K562 (cell line): ENCODE data around the gene PPP2R1A. TPM values are rescaled to one million over a fixed set of nuclear protein-coding genes. Genes with fewer than 3 reads are reported as not detected.

Experiments
- ATAC-seq: fragments of 200-7000 bp; cut with Tn5 transposase; 3 replicates; pipeline ENCODE4 v1.9.1; 2020; ENCODE audit warnings: moderate library complexity
- BruUV-seq: library from RNA; stranded (reverse); fragments of 400-500 nt; replicated peaks from 2 replicates; lab custom pipeline; 2021; lab: Mats Ljungman, UMichigan
- CTCF ChIA-PET: fragments of 300-600 bp; formaldehyde crosslinking; extraction: SDS; loops from one replicate; lab custom pipeline; 2021; ENCODE audit warnings: low intra/inter-chr PET ratio; lab: Yijun Ruan, JAX
- POLR2A ChIA-PET: fragments of 300-600, 350-650 bp; sonication (Branson Sonifier 250); formaldehyde crosslinking; extraction: SDS; loops from one replicate; lab custom pipeline; 2021; ENCODE audit warnings: antibody characterized with exemption, inconsistent platforms; lab: Yijun Ruan, JAX
- DNase-seq, 4 experiments: peaks; one replicate each; pipeline versions ENCODE4 v3.0.0 to v3.0.0-alpha.2; 2011 to 2018; ENCODE audit warnings: low spot score in 3 of 4, mixed read lengths in 3 of 4; ENCODE audit errors: extremely low read depth in 1 of 4
- FAIRE-seq: peaks from 2 replicates; lab custom pipeline; 2011; peaks lifted over from hg19 to GRCh38; lab: Jason Lieb, UNC
- H2AFZ ChIP-seq: 2 replicates; pipeline ENCODE4 v1.6.0; 2011; ENCODE audit warnings: low read depth, low read length, control low read depth, inconsistent platforms
- H3K27ac ChIP-seq: fragments of 200-600 bp; 3 replicates; pipeline ENCODE4 v1.8.0; 2011; ENCODE audit warnings: low read depth, mild to moderate bottlenecking, control low read depth, inconsistent platforms, low read length, moderate library complexity, mixed read lengths; ENCODE audit errors: extremely low read depth
- H3K27me3 ChIP-seq, 2 experiments: fragments of 300-600 bp in 1 of 2; 2 replicates in 1 of 2; 3 replicates in 1 of 2; pipeline versions ENCODE4 v1.6.0 to v1.8.0; 2011; ENCODE audit warnings: inconsistent platforms in 2 of 2, low read length in 2 of 2, mild to moderate bottlenecking in 1 of 2, mixed read lengths in 1 of 2, moderate library complexity in 1 of 2; ENCODE audit not compliant: control insufficient read depth in 2 of 2, insufficient read depth in 2 of 2
- H3K36me3 ChIP-seq: fragments of 300-600 bp; 3 replicates; pipeline ENCODE4 v1.8.0; 2011; ENCODE audit warnings: mild to moderate bottlenecking, low read length, inconsistent platforms; ENCODE audit not compliant: control insufficient read depth, insufficient read depth
- H3K4me1 ChIP-seq, 2 experiments: fragments of 200-600 bp in 1 of 2; replicated peaks in 1 of 2; 2 replicates in 1 of 2; 3 replicates in 1 of 2; pipeline versions ENCODE4 v1.5.1 to v1.8.0; 2011; ENCODE audit warnings: inconsistent platforms in 2 of 2, low read length in 2 of 2, mild to moderate bottlenecking in 1 of 2, mixed read lengths in 1 of 2, moderate library complexity in 1 of 2; ENCODE audit not compliant: control insufficient read depth in 2 of 2, insufficient read depth in 2 of 2
- H3K4me2 ChIP-seq: 2 replicates; pipeline ENCODE4 v1.6.1; 2011; ENCODE audit warnings: low read length, control low read depth, inconsistent platforms, mixed read lengths; ENCODE audit not compliant: insufficient read depth
- H3K4me3 ChIP-seq: fragments of 200-600 bp; sonication (generic), shearing (Covaris generic); 2 replicates; pipeline ENCODE4 v1.5.1; 2016; ENCODE audit warnings: control low read depth, inconsistent platforms
- H3K79me2 ChIP-seq: fragments of 200-600 bp; 3 replicates; pipeline ENCODE4 v1.8.0; 2011; ENCODE audit warnings: low read length, inconsistent platforms; ENCODE audit not compliant: control insufficient read depth, insufficient read depth
- H3K9ac ChIP-seq, 2 experiments: 2 replicates each; pipeline versions ENCODE4 v1.6.0 to v1.6.1; 2011; ENCODE audit warnings: low read depth in 2 of 2, low read length in 2 of 2, control low read depth in 1 of 2, inconsistent platforms in 1 of 2, mild to moderate bottlenecking in 1 of 2, mixed read lengths in 1 of 2; ENCODE audit not compliant: insufficient read depth in 1 of 2
- H3K9me1 ChIP-seq: one replicate; pipeline ENCODE4 v1.6.0; 2011; ENCODE audit warnings: inconsistent platforms, mild to moderate bottlenecking, low read length, moderate library complexity; ENCODE audit not compliant: control insufficient read depth, insufficient read depth
- H3K9me3 ChIP-seq: replicated peaks from 2 replicates; pipeline ENCODE4 v1.5.1; 2011; ENCODE audit warnings: low read depth, low read length, inconsistent platforms; ENCODE audit not compliant: control insufficient read depth, insufficient read depth
- H4K20me1 ChIP-seq: replicated peaks from 2 replicates; pipeline ENCODE4 v1.6.1; 2011; ENCODE audit warnings: low read length, inconsistent platforms, mixed read lengths; ENCODE audit not compliant: control insufficient read depth, insufficient read depth
- CC2D1A ChIP-seq: fragments of 450-650 bp; IDR thresholded peaks from 2 replicates; pipeline ENCODE4 v1.6.1; 2017; ENCODE audit warnings: mild to moderate bottlenecking
- EP300 ChIP-seq: IDR thresholded peaks from 2 replicates; pipeline ENCODE4 v1.6.1; 2012; ENCODE audit warnings: low read length, improper control_type of control experiment
- ETV6 ChIP-seq, 3 experiments: fragments of 150-350 bp in 1 of 3; sonication (generic) in 1 of 3; formaldehyde crosslinking in 1 of 3; IDR thresholded peaks; 2 replicates each; pipeline versions ENCODE4 v1.6.1 to v1.8.0; 2014 to 2022; ENCODE audit warnings: borderline replicate concordance in 2 of 3, low read depth in 2 of 3, antibody characterized with exemption in 1 of 3, low read length in 1 of 3, mild to moderate bottlenecking in 1 of 3, missing genetic modification reagents in 1 of 3
- FOXP1 ChIP-seq: sonication (generic); formaldehyde crosslinking; IDR thresholded peaks from 2 replicates; pipeline ENCODE4 v1.8.0; 2022; ENCODE audit warnings: mild to moderate bottlenecking, missing genetic modification reagents
- IRF9 ChIP-seq: fragments of 450-650 bp; IDR thresholded peaks from 2 replicates; pipeline ENCODE4 v1.6.1; 2016; ENCODE audit warnings: missing biosample characterization, missing genetic modification characterization
- KDM5B ChIP-seq: fragments of 200-600 bp; sonication (generic); IDR thresholded peaks from 2 replicates; pipeline ENCODE4 v1.6.1; 2012; ENCODE audit warnings: low read depth, mild to moderate bottlenecking, moderate library complexity, low read length, control low read depth, inconsistent platforms; ENCODE audit not compliant: insufficient replicate concordance
- LARP7 ChIP-seq: fragments of 450-650 bp; IDR thresholded peaks from 2 replicates; pipeline ENCODE4 v1.6.1; 2016
- MYNN ChIP-seq, 2 experiments: sonication (generic); formaldehyde crosslinking in 1 of 2; IDR thresholded peaks; 2 replicates each; pipeline versions ENCODE4 v1.5.0 to v1.6.1; 2016 to 2020; ENCODE audit warnings: antibody characterized with exemption in 1 of 2, missing genetic modification reagents in 1 of 2
- NFATC3 ChIP-seq: fragments of 450-650 bp; IDR thresholded peaks from 2 replicates; pipeline ENCODE4 v1.6.1; 2017; ENCODE audit warnings: mild to moderate bottlenecking
- RBM17 ChIP-seq: fragments of 200-400 bp; formaldehyde crosslinking; IDR thresholded peaks from 2 replicates; pipeline ENCODE4 v1.6.1; 2017; ENCODE audit warnings: low read depth, mild to moderate bottlenecking, low read length, borderline replicate concordance
- SP1 ChIP-seq: sonication (generic); formaldehyde crosslinking; IDR thresholded peaks from 2 replicates; pipeline ENCODE4 v1.8.1; 2022; ENCODE audit warnings: mild to moderate bottlenecking, missing genetic modification reagents
- SPI1 ChIP-seq: IDR thresholded peaks from 2 replicates; pipeline ENCODE4 v1.6.1; 2011; ENCODE audit warnings: low read depth, low read length, control low read depth, borderline replicate concordance
- TAF15 ChIP-seq: fragments of 200-400 bp; formaldehyde crosslinking; IDR thresholded peaks from 2 replicates; pipeline ENCODE4 v1.6.1; 2017; ENCODE audit warnings: mild to moderate bottlenecking, low read depth, low read length, moderate library complexity
- USF1 ChIP-seq: sonication (generic); formaldehyde crosslinking; IDR thresholded peaks from 2 replicates; pipeline ENCODE4 v1.9.0; 2022; ENCODE audit warnings: mild to moderate bottlenecking, missing genetic modification reagents
- ZBTB5 ChIP-seq: fragments of 450-650 bp; IDR thresholded peaks from 2 replicates; pipeline ENCODE4 v1.6.1; 2017; ENCODE audit warnings: antibody characterized with exemption
- ZKSCAN3 ChIP-seq: fragments of 250-450 bp; sonication (Bioruptor Pico); IDR thresholded peaks from 2 replicates; pipeline ENCODE4 v1.4.0; 2020
- ZNF212 ChIP-seq: fragments of 450-650 bp; formaldehyde crosslinking; IDR thresholded peaks from 2 replicates; pipeline ENCODE4 v1.4.0; 2020; ENCODE audit warnings: mild to moderate bottlenecking
- ZNF311 ChIP-seq: fragments of 250-450 bp; sonication (Bioruptor Pico); IDR thresholded peaks from 2 replicates; pipeline ENCODE4 v1.4.0; 2020; ENCODE audit warnings: mild to moderate bottlenecking, moderate library complexity
- ZNF395 ChIP-seq: fragments of 200-800 bp; sonication (Bioruptor generic); IDR thresholded peaks from 2 replicates; pipeline ENCODE4 v1.6.1; 2017; ENCODE audit warnings: missing genetic modification characterization, missing compliant biosample characterization
- WGBS: fragments of 100-300 bp; shearing (Covaris generic); methylation state at CpG from one replicate; pipeline ENCODE4 v1.1.6; 2016; ENCODE audit warnings: low coverage, mixed read lengths; ENCODE audit not compliant: insufficient coverage; ENCODE audit errors: missing lambda C conversion rate; 5-methylcytosine and 5-hydroxymethylcytosine counted together
- in situ Hi-C: fragments of 300-500 bp; cut with MboI; formaldehyde crosslinking; loops from 4 replicates; pipeline ENCODE4 v1.15.0; 2018; ENCODE audit warnings: inconsistent platforms, mixed read lengths
- intact Hi-C: fragments of 100-400 bp; cut with micrococcal nuclease; formaldehyde crosslinking; loops from 2 replicates; pipeline ENCODE4 v1.14.2; 2022
- polyA plus RNA-seq, 8 experiments: library from polyadenylated mRNA; depleted of rRNA in 4 of 8; stranded (reverse) in 5 of 8; unstranded in 3 of 8; fragments of >200 nt; fragmentation: Nextera tagmentation in 2 of 8; fragmentation: Illumina TruSeq in 1 of 8; extraction: Ambion mirVana in 2 of 8; extraction: Trizol in 1 of 8; gene quantifications; 2 replicates each; pipeline versions ENCODE4 v1.2.1 to v1.2.3, GENCODE V29; 2011 to 2014; ENCODE audit warnings: inconsistent platforms in 1 of 8, missing spikeins in 1 of 8
- total RNA-seq, 7 experiments: library from RNA; depleted of rRNA in 6 of 7; stranded (reverse); fragments of >200 nt in 6 of 7; fragmentation: Illumina TruSeq in 2 of 7; extraction: Trizol in 2 of 7; gene quantifications; 2 replicates each; pipeline versions ENCODE4 v1.2.1 to v1.2.3, GENCODE V29; 2011 to 2021; ENCODE audit warnings: low replicate concordance in 1 of 7

The PPP2R1A gene
- total and polyA plus RNA-seq, 9 of the 15 experiments (the other 6 are each of a cell fraction or from before 2014, with no cell fraction given): 10.1 to 211 (median 70.1) TPM

GRCh38 chr19:52244021-52244420, 54.2 kb downstream of the PPP2R1A start:
- Histone ChIP-seq H3K4me2 (no peak overlapping the region), H3K9me1 (no peaks in the 10 kb centered on the region), H3K9ac (no peak overlapping the region), H3K9me3 (no peaks in the 10 kb centered on the region; the same call in 1 of the 2 replicates), H3K4me3 (no peak overlapping the region), H3K79me2 (no peaks in the 10 kb centered on the region), H3K36me3 (no peaks in the 10 kb centered on the region), H3K27me3 (no peaks in the 10 kb centered on the region), H2AFZ (no peak overlapping the region), H3K4me1 (no peaks in the 10 kb centered on the region), H3K27ac (no peak overlapping the region), H4K20me1 (no peaks in the 10 kb centered on the region)
- 2% methylated on average over 12 of the region's 12 CpGs for WGBS
- no peak for TF ChIP-seq LARP7
- TF ChIP-seq EP300: no peak
- no peak for TF ChIP-seq TAF15
- no peak for TF ChIP-seq ZBTB5
- no peak for TF ChIP-seq KDM5B
- no peak for TF ChIP-seq CC2D1A
- no peak for TF ChIP-seq IRF9
- TF ChIP-seq MYNN (IDR thresholded peaks at IDR 0.05): no peak
- TF ChIP-seq MYNN (CRISPR knock-in tag; IDR thresholded peaks at IDR 0.05): no peak
- TF ChIP-seq NFATC3: no peak
- TF ChIP-seq ZKSCAN3 (CRISPR knock-in tag): no peak
- TF ChIP-seq ZNF212: no peak
- no peak for TF ChIP-seq ETV6 (IDR thresholded peaks at IDR 0.05; ENCODE audit: borderline replicate concordance in 1 of 2, low read depth in 2 of 2, low read length in 1 of 2)
- no peak for TF ChIP-seq ETV6 (CRISPR knock-in tag; IDR thresholded peaks at IDR 0.05; ENCODE audit: borderline replicate concordance)
- TF ChIP-seq ZNF311 (CRISPR knock-in tag): no peak
- no peak for TF ChIP-seq SPI1
- TF ChIP-seq SP1 (CRISPR knock-in tag): no peak
- TF ChIP-seq ZNF395 (CRISPR knock-in tag): no peak
- TF ChIP-seq RBM17: no peak
- no peak for TF ChIP-seq USF1
- TF ChIP-seq FOXP1 (CRISPR knock-in tag): no peak
- intact Hi-C loops: loop anchor here (10.0 kb wide), 1 partner anchor 221 kb away; no protein-coding TSS in a partner anchor
- ChIA-PET POLR2A (no interaction called here), CTCF (no interaction called here)
- FAIRE-seq: no peak
- no TSS peak for BruUV-seq
- in situ Hi-C loops: no loop called here
- DNase-seq: no peak
- ATAC-seq: no peak
